Skin epidermis (tissue), 12 donors: Measurements from ENCODE around the gene FAM50B.
"Not testable (repeated sequence)": the region's sequence is repeated elsewhere in the genome, so short reads cannot be mapped to it uniquely, and the experiment has no call there.

Experiments
- H3K27ac ChIP-seq, 21 experiments: fragments of 200-600 bp; sonication (generic) in 11 of 21; one replicate each; pipeline ENCODE4 v1.5.0; 2020; ENCODE audit warnings: mild to moderate bottlenecking in 3 of 21, inconsistent platforms in 2 of 21, moderate library complexity in 2 of 21
- H3K4me3 ChIP-seq, 7 experiments: fragments of 200-600 bp; sonication (generic) in 2 of 7; one replicate each; pipeline ENCODE4 v1.5.0; 2020; ENCODE audit warnings: inconsistent platforms in 2 of 7, mild to moderate bottlenecking in 2 of 7, moderate library complexity in 1 of 7

The FAM50B gene

DNA sequence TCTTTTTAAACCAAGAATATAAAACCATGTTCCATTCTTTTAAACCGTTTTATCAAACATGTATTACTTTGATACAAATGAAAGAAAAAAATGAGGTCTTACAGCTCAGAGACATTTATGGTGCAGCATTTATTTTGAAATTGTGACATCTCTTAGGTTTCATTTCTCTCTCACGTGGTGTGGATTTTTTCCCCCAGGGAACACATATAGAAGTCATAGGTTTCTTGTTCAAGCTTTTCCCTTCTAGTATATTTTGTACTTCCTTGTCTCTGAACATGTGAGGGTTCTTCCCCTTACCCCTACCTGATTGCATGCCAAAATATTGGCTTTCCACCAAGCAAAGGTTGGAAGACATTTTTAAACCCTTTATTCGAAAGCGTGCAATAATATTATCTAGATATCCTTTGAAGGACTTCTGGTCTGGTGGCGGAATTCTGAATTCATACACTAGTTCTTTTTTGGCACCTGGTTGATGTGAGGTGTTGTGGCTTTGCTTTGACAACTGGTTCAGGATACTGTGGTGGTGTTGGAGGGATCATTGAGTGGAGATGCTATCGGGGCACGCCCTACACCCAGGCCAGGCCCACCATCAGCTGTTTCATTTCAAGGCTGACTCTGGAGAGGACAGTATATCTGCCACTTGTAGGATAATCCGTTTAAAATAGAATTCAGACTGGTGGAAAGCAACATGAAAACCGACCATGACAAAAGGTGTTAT lies 5.6 kb upstream of the FAM50B start:
- peak overlapping the region in 5 of 21 experiments; percentile 11 to 67 (median 45) for H3K27ac ChIP-seq
- no peak overlapping the region for H3K4me3 ChIP-seq

DNA sequence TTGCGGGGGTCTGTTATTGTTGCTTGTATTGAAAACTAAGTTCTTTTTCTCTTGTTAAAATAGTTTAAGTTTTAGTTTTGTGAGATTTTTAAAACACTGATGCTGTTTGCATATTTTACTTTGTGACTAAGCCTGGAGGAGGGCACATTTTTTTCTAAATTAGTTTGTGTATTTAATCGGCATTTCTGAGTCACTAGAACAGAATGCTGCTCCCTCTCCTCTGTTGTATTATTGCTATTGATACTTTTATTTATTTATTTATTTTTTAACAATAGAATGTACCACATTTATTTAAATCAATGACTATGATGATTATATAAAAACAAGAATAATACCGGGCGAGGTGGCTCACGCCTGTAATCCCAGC lies 5.1 kb upstream of the FAM50B start:
- peak overlapping the region in 6 of 21 experiments; percentile 16 to 67 (median 48) for H3K27ac ChIP-seq
- H3K4me3 ChIP-seq: no peak overlapping the region

DNA sequence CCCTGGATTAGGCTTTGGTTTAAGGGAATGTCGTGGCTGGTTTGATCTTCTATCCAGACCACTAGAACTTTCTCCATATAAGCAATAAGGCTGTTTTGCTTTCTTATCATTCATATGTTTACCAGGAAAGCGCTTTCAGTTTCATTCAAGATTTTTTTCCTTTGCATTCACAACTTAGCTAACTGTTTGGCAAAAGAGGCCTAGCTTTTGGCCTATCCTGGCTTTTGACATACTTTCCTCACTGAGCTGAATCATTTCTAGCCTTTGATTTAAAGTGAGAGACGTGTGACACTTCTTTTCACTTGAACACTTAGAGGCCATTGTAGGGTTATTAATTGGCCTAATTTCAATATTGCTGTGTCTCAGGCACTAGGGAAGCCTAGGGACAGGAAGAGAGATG lies 1.7 kb upstream of the FAM50B start:
- Histone ChIP-seq H3K4me3 (no peak overlapping the region), H3K27ac (peak overlapping the region in 13 of 21 experiments; percentile 7 to 86 (median 69))

DNA sequence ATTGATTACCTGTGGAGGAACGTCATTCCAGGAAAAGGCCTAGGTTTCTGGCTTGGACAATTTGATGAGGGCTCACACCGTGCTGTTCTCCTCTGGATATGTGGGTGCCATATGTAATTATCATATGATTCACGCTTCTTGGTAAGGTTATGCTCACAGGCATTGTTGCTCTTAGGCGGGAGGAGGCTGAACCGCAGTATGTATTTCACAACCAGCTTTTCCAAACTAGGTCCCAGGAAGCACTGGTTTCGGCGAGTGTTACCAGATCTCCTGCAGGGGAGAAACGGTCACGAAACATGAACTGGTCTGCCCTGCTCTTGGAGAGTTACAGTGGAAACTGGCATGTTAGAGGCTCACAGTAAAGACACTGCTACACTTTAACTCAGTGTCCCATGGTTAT lies 793 bp upstream of the FAM50B start:
- H3K4me3 ChIP-seq: peak overlapping the region in 3 of 7 experiments; percentile 26 to 56 (median 47)
- peak overlapping the region in 19 of 21 experiments; percentile 46 to 86 (median 75) for H3K27ac ChIP-seq

DNA sequence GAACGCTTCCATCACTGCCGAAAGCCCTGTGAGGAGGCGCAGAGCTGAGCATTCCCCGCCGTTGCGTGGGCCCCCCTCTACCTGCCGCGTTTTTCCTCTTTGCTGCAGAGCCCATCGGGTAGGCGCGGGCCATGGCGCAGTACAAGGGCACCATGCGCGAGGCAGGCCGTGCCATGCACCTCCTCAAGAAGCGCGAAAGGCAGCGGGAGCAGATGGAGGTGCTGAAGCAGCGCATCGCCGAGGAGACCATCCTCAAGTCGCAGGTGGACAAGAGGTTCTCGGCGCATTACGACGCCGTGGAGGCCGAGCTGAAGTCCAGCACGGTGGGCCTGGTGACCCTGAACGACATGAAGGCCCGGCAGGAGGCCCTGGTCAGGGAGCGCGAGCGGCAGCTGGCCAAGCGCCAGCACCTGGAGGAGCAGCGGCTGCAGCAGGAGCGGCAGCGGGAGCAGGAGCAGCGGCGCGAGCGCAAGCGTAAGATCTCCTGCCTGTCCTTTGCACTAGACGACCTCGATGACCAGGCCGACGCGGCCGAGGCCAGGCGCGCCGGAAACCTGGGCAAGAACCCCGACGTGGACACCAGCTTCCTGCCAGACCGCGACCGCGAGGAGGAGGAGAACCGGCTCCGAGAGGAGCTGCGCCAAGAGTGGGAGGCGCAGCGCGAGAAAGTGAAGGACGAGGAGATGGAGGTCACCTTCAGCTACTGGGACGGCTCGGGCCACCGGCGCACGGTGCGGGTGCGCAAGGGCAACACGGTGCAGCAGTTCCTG lies 693 bp downstream of the FAM50B start:
- Histone ChIP-seq H3K27ac (peak overlapping the region in 19 of 21 experiments; percentile 35 to 86 (median 75)), H3K4me3 (peak overlapping the region; percentile 26 to 56 (median 36))

DNA sequence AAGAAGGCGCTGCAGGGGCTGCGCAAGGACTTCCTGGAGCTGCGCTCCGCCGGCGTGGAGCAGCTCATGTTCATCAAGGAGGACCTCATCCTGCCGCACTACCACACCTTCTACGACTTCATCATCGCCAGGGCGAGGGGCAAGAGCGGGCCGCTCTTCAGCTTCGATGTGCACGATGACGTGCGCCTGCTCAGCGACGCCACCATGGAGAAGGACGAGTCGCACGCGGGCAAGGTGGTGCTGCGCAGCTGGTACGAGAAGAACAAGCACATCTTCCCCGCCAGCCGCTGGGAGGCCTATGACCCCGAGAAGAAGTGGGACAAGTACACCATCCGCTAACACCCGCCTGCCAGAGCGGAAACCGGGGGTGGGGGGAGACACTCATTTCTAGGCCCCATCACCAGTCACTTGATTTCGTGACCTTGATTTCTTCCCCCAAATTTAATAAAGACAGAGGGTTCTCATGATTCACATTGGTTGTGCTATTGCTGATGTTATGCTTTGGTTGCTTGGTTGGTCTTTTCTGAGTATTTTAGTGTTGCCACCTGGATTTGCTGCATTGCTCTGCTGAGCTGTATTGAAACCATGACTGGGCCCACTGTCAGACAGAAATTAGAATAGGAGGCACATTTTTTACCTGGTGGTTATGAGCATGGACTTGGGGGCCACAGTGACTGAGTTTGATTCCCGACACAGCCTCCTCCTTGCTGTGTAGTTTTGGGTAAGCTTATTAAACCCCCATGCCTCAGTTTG lies 1.5 kb downstream of the FAM50B start:
- peak overlapping the region in 1 of 21 experiments; percentile 23 for H3K27ac ChIP-seq
- H3K4me3 ChIP-seq: peak overlapping the region in 2 of 7 experiments; percentile 38 to 56

DNA sequence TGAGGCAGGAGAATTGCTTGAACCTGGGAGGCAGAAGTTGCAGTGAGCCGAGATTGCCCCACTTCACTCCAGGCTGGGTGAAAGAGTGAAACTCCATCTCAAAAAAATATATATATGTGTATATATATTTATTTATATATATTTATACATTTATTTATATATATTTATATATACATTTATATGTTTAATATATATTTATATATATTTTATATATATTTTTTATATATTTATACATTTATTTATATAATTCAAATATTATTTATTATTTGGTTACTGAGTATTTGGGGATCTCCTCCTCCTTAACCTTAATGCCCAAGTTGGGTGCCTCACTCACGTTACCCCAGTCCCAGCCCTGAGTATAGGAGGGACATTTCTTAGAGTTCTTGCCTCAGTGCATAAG lies 2.7 kb downstream of the FAM50B start:
- no peak overlapping the region for H3K4me3 ChIP-seq
- H3K27ac ChIP-seq: no peak overlapping the region

DNA sequence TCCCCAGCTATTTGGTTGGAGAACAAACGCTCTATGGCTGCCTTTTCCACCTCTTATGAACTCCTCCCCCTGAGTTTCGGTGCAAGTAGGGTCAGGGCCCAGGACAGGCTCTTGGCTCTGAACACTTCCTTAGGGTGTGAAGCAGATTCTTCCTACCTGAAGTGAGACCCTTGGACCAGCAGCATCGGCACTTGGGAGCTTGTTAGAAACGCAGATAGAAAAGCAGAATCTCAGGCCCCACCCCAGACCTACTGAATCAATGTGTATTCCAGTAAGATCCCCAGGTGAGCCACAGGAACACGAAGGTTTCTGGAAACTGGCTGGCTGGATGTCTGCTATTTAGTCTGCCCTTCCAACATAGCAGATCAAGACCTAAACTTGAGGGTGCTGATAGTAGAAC lies 3.2 kb downstream of the FAM50B start:
- H3K4me3 ChIP-seq: no peak overlapping the region
- H3K27ac ChIP-seq: no peak overlapping the region

DNA sequence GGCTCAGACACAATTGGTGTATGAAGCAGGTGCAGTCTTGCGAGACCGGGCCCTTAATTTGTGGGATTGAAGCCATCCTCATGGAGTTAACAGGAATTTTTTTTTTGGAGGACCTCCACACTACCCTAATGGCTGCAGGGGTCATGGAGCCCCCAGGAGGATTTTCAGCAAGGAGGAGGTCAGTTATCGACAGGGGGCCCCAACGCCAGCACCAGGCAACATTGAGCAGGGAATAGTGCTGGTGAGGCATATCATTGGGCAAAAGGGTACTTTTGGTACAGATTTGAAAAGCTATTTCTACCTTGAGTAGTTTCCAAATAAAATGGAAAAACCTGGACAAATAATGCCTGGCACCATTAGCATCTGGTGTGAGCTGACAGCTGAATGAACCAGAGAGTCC lies 6.7 kb downstream of the FAM50B start:
- H3K4me3 ChIP-seq: no peak overlapping the region

DNA sequence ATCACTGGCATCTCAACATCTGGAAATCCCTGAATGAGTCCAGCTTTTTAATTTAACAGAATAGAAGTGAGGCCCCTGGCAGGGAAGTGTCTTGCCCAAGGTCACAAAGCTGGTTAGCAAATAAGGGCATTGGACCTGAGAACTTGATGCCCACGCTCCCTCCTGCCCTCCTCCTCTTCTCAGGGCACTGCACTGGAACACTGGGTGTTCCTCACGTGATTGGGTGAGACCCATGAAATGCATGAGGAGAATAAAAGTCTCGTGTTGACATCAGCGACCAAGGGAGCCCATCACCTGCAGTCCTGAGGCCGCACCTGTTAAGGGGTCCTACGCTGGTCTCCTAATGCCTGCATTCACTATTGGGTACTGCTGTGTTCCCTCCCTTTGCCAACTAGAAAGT lies 7.4 kb downstream of the FAM50B start:
- Histone ChIP-seq H3K27ac (no peak overlapping the region), H3K4me3 (no peak overlapping the region)

More for the DNA sequence above, 6.7 kb downstream of the FAM50B start:
- no peak overlapping the region for H3K27ac ChIP-seq

DNA sequence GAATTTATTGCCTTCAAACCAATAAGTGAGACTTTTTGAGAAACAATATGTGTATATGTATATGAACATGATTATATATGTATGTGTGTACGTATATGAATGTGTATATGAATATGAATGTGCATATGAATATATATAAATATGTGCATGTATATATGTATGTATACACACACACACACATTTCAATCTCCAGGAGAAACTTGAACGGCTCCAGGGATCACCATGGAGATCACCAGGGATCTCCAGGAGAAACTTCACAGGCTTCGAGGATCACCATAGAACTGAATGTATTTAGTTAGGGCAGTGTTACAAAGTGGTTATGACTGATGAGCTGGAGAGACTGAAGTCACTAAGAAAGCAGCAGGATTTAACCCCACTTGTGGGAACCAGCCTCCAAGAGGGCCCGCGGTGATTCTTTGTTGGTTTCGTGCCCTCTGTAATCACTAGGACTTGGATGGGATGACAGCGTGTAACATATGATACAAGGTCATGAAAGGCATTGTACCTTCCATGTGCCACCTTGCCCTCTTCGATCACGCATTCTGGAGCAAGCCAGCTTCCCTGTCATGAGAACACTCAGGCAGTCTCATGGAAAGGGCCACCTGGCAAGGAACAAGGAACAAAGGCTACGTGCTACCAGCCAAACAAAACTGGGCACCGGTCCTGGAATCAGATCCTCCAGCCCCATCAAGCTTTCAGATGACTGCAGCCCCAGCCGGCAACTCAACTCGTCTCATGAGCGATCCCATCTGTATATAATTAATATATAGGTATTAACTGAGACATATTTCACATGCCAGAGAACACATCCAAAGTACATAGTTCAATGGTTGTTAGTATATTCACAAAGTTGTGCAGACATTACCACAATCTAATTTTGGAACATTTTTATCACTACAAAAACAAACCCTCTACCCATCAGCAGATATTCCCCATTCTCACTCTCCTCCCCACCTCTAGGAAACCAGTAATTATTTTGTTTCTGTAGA lies 8.6 kb downstream of the FAM50B start:
- no peak overlapping the region for H3K27ac ChIP-seq
- no peak overlapping the region for H3K4me3 ChIP-seq

DNA sequence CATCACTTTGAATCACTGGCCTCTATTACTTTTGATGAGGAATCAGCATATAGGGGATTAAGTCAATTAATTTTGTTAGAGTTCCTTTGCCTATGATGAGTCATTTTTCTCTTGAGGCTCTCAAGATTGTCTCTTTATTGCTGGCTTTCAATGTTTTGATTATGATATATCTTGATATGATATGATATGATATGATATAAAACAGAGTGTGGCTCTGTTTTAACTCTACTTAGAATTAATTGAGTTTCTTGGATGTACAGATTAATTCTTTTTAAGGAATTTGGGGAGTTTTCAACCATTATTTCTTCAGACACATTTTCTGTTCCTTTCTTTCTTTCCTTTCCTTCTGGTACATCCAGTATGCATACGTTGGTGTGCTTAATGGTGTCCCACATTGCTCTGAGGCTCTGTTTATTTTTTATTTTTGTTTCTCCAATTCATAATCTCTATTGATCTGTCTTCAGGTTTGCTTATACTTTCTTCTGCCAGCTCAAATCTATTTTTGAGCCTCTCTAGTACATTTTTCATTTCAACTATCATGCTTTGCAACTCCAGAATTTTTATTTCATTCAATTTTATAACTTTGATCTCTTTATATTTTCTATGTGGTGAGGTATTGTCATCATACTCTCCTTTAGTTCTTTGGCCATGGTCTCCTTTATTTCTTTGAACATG lies 10.8 kb downstream of the FAM50B start:
- no peak overlapping the region for H3K4me3 ChIP-seq
- no peak overlapping the region for H3K27ac ChIP-seq

DNA sequence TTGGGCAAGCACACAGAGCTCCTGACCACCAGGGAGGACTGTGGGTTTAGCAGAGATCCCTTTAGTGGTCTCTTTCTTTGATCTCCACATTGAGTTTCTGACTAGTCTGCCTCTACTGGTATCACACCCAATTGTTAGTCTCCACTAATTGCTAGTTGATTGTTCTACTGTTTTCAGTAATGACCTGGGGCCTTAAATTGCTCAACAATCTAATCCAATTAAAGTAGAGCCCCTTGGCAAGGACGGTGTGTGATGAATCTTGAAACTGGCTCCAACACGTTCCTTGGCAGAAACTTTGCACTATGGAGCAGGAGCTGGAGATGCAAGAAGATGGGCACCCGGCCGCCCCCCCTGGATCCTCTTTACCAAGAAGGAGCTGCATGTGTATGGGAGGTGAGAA lies 12.3 kb downstream of the FAM50B start:
- H3K27ac ChIP-seq: peak overlapping the region in 2 of 21 experiments; percentile 7 to 79

DNA sequence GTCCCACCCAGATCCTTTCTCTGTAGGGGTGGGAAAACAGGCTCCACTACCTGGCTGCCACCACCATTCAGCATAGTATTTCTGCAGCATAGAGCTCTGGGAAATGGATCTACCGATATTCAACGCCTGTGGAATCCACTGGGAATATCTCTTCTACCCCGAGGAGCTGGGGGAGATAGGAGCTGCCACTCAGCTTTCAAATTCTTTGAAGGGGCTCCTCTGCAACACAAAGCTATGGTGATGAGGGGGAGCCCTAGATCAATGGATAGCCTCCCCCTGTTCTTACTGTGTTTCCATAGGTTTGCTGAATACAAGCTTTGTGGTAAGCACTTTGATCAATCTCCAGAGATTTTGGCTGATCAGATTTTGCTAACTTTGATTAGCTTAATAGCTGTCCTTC lies 12.9 kb downstream of the FAM50B start:
- Histone ChIP-seq H3K27ac (peak overlapping the region in 2 of 21 experiments; percentile 13 to 79), H3K4me3 (no peak overlapping the region)

More for the DNA sequence above, 12.3 kb downstream of the FAM50B start:
- H3K4me3 ChIP-seq: no peak overlapping the region

DNA sequence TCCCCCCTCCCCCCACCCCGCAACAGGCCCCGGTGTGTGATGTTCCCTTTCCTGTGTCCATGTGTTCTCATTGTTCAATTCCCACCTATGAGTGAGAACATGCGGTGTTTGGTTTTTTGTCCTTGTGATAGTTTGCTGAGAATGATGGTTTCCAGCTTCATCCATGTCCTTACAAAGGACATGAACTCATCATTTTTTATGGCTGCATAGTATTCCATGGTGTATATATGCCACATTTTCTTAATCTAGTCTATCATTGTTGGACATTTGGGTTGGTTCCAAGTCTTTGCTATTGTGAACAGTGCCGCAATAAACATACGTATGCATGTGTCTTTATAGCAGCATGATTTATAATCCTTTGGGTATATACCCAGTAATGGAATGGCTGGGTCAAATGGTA lies 14.1 kb downstream of the FAM50B start:
- H3K27ac ChIP-seq, H3K4me3 ChIP-seq: not testable (repeated sequence)

DNA sequence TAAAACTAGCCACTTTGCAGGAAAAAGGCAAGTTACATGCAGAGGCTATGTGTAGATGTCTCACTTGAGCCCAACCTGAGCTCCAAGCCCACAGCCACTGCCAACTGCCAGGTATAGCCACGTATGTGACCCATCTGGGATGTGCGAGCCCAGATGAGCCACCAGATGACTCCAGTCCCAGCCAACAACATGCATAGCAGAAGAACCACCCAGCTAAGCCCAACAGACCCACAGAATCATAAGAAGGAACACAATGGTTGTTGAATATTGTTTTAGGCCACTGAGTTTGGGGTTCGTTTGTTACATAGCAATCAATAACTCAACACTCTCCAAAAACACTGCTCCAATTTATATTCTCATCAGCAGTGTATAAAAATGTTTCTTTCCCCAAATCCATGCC lies 16.3 kb downstream of the FAM50B start:
- H3K27ac ChIP-seq: no peak overlapping the region
- H3K4me3 ChIP-seq: no peak overlapping the region

DNA sequence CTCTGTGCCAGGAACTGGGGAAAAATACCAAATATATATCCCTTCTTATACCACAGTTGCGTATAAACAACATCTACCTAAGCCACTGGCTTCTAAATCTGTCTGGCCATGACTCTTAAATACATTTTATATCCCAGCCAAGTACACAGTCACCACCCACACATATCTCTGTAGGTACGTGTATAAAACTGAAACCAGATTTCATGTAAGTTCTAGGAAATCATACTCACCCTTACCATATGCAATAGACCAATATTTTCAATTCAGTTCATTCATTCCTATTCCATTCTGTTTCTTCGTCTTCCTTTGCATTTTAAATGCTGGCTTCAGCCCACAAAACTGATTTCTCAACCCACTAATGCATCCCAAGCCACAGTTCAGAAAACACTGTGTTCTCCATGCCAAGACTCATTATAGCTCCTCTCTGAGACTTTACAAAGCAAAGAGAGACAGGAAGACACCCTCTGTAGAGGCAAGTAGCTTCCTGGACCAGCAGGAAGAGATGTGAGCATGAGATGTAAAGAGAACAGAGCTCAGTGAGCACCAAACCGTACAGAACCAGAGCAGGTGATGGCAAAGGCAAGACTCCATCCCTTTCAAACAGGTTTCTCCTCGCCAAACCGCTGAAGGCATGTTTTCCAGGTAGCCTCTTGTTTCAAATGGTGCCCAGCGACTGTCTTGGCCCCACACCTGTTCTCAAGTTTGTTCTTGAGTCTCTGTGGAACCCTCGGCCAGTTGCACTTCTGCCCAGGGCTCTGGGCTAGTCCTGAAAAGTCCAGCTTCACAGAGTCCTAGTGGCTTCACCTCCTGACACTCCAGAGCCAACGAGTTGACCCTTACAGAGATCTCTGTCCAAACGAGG lies 18.7 kb downstream of the FAM50B start:
- peak overlapping the region in 15 of 21 experiments; percentile 14 to 84 (median 62) for H3K27ac ChIP-seq
- no peak overlapping the region for H3K4me3 ChIP-seq

DNA sequence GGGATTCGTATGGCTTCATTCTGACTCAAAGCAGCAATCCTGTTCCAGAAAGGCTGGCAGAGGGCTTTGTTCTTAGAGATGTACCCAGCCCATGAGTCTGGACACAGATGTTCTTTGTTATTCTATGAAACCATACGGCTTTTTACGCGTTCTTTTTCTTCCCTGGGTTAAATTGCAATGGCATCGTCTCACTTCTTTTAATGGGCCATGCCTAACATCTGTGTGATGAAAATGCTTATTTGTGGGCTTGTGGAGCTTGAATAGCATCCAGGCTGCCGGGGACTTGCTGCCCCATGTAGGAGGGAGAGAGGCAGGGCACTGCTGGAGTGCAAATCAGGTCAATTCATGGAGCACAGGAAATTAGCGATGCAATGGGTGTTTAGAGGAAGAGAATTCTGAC lies 19.4 kb downstream of the FAM50B start:
- H3K4me3 ChIP-seq: no peak overlapping the region
- H3K27ac ChIP-seq: peak overlapping the region in 14 of 21 experiments; percentile 14 to 84 (median 59)
